ENCODE results near the gene ARF1. TPM values are rescaled to one million over a fixed set of nuclear protein-coding genes. Genes with fewer than 3 reads are reported as not detected.

ARF1 gene
- total and polyA plus RNA-seq, 2 donors (not counting 1 experiment from before 2014, with no cell fraction given): 193 to 389 TPM

- intact Hi-C loops (cut with micrococcal nuclease): no loop called here
- peaks cover 35% of the 10 kb centered on the region for H3K27me3 Mint-ChIP-seq
- WGBS (ENCODE audit: insufficient coverage): 91% methylated on average over 6 of the region's 6 CpGs
- Histone ChIP-seq H3K4me3 (ENCODE audit: control extremely low read depth in 1 of 5, extremely low read depth in 1 of 5, insufficient read depth in 1 of 5, low read depth in 2 of 5, low read length in 4 of 5) (no peak overlapping the region), H3K4me2 (replicated peaks; ENCODE audit: low read depth, low read length, poor library complexity, severe bottlenecking) (no peak overlapping the region), H3K9ac (ENCODE audit: low read length) (no peak overlapping the region), H3K4me1 (ENCODE audit: control insufficient read depth in 2 of 2, insufficient read depth in 2 of 2, low read length in 2 of 2) (no peaks in the 10 kb centered on the region), H2AFZ (ENCODE audit: insufficient read depth, low read depth, low read length, poor library complexity, severe bottlenecking) (no peak overlapping the region), H3K36me3 (replicated peaks in 1 of 2; ENCODE audit: control extremely low read depth in 1 of 2, control insufficient read depth in 1 of 2, extremely low read depth in 1 of 2, insufficient read depth in 2 of 2, low read length in 1 of 2) (no peaks in the 10 kb centered on the region), H3K27ac (ENCODE audit: low read length in 2 of 2) (no peak overlapping the region), H3K27me3 (replicated peaks in 1 of 4; ENCODE audit: control extremely low read depth in 1 of 4, control insufficient read depth in 3 of 4, insufficient read depth in 4 of 4, low read length in 3 of 4) (peaks cover 0 to 4% (median 4%) of the 10 kb centered on the region in 4 experiments), H3K79me2 (ENCODE audit: control insufficient read depth, insufficient read depth, low read length) (no peaks in the 10 kb centered on the region), H3K9me3 (ENCODE audit: control extremely low read depth in 1 of 3, control insufficient read depth in 2 of 3, insufficient read depth in 1 of 3, low read length in 2 of 3) (peaks cover 0 to 5% (median 0%) of the 10 kb centered on the region in 3 donors), H4K20me1 (ENCODE audit: control insufficient read depth, insufficient read depth, low read length, poor library complexity, severe bottlenecking) (no peaks in the 10 kb centered on the region)
- no peak overlapping the region for H3K4me3 Mint-ChIP-seq
- H3K27ac Mint-ChIP-seq: no peak overlapping the region
- no peak for ATAC-seq (ENCODE audit: low read depth)
- no peaks in the 10 kb centered on the region for H3K9me3 Mint-ChIP-seq (ENCODE audit: insufficient read depth)
- ChIA-PET POLR2A (no interaction called here), CTCF (no interaction called here)
- no peak for DNase-seq
- TF ChIP-seq CTCF (IDR thresholded peaks at IDR 0.05) (no peak), EZH2 (IDR thresholded peaks at IDR 0.05; ENCODE audit: borderline replicate concordance, insufficient read depth, low read depth, low read length, poor library complexity, severe bottlenecking) (no peak)
- no peaks in the 10 kb centered on the region for H3K4me1 Mint-ChIP-seq
Observed at GRCh38 chr1:228048659-228049298, 33.7 kb upstream of the ARF1 start.

GRCh38 chr1:228050571-228051231 is 31.8 kb upstream of the ARF1 start:
- no peak overlapping the region for H3K4me3 ChIP-seq (ENCODE audit: control extremely low read depth in 1 of 5, extremely low read depth in 1 of 5, insufficient read depth in 1 of 5, low read depth in 2 of 5, low read length in 4 of 5)
- H3K27ac ChIP-seq (ENCODE audit: low read length in 2 of 2): no peak overlapping the region
- ATAC-seq (ENCODE audit: low read depth): no peak
- no peaks in the 10 kb centered on the region for H3K4me1 ChIP-seq (ENCODE audit: control insufficient read depth in 2 of 2, insufficient read depth in 2 of 2, low read length in 2 of 2)
- H3K4me1 Mint-ChIP-seq: no peaks in the 10 kb centered on the region
- peaks cover 35% of the 10 kb centered on the region for H3K27me3 Mint-ChIP-seq
- no peak overlapping the region for H3K9ac ChIP-seq (ENCODE audit: low read length)
- no peak for TF ChIP-seq EZH2 (IDR thresholded peaks at IDR 0.05; ENCODE audit: borderline replicate concordance, insufficient read depth, low read depth, low read length, poor library complexity, severe bottlenecking)
- no peak for TF ChIP-seq CTCF (IDR thresholded peaks at IDR 0.05)
- ChIA-PET CTCF (no interaction called here), POLR2A (no interaction called here)
- H3K4me2 ChIP-seq (replicated peaks; ENCODE audit: low read depth, low read length, poor library complexity, severe bottlenecking): no peak overlapping the region
- peaks cover 0 to 16% (median 0%) of the 10 kb centered on the region in 3 donors for H3K9me3 ChIP-seq (ENCODE audit: control extremely low read depth in 1 of 3, control insufficient read depth in 2 of 3, insufficient read depth in 1 of 3, low read length in 2 of 3)
- no peak overlapping the region for H3K4me3 Mint-ChIP-seq
- peaks cover 0 to 10% (median 5%) of the 10 kb centered on the region in 4 experiments for H3K27me3 ChIP-seq (replicated peaks in 1 of 4; ENCODE audit: control extremely low read depth in 1 of 4, control insufficient read depth in 3 of 4, insufficient read depth in 4 of 4, low read length in 3 of 4)
- H4K20me1 ChIP-seq (ENCODE audit: control insufficient read depth, insufficient read depth, low read length, poor library complexity, severe bottlenecking): no peaks in the 10 kb centered on the region
- H3K79me2 ChIP-seq (ENCODE audit: control insufficient read depth, insufficient read depth, low read length): no peaks in the 10 kb centered on the region
- no peak overlapping the region for H3K27ac Mint-ChIP-seq
- WGBS (ENCODE audit: insufficient coverage): 96% methylated on average over 26 of the region's 30 CpGs
- no peak overlapping the region for H2AFZ ChIP-seq (ENCODE audit: insufficient read depth, low read depth, low read length, poor library complexity, severe bottlenecking)
- intact Hi-C loops (cut with micrococcal nuclease): no loop called here
- no peak for DNase-seq
- H3K9me3 Mint-ChIP-seq (ENCODE audit: insufficient read depth): no peaks in the 10 kb centered on the region
- H3K36me3 ChIP-seq (replicated peaks in 1 of 2; ENCODE audit: control extremely low read depth in 1 of 2, control insufficient read depth in 1 of 2, extremely low read depth in 1 of 2, insufficient read depth in 2 of 2, low read length in 1 of 2): no peaks in the 10 kb centered on the region

Data from B cell (primary cell).